ENCODE data around the gene C2CD2L. TPM values are rescaled to one million over a fixed set of nuclear protein-coding genes. Genes with fewer than 3 reads are reported as not detected.
A peak's percentile ranks its signal among the peaks of the same experiment; 100 is the strongest.
"Not testable (repeated sequence)": the region's sequence is repeated elsewhere in the genome, so short reads cannot be mapped to it uniquely, and the experiment has no call there.

C2CD2L gene
- total RNA-seq = 11.0 TPM
- long read RNA-seq, partial matches to known transcripts = 2 of 3 reads
- long read RNA-seq, other reads (novel, unspliced or antisense) = 0 of 3 reads

- DNase-seq (ENCODE audit: low spot score) = peak; percentile 96
Measured at GRCh38 chr11:119106564-119107537, at the start of gene C2CD2L. TSS of gene C2CD2L (plus strand) at chr11:119107344. CDS start at chr11:119107742, 398 bp downstream.

GRCh38 chr11:119059128-119059527 is 48.0 kb upstream of the C2CD2L start:
- not testable (repeated sequence) for DNase-seq (ENCODE audit: low spot score)

- no peak for DNase-seq (ENCODE audit: low spot score)
Measured at GRCh38 chr11:119061256-119061655, 45.9 kb upstream of the C2CD2L start.

GRCh38 chr11:119062779-119063178 is 44.4 kb upstream of the C2CD2L start:
- no peak for DNase-seq (ENCODE audit: low spot score)

- no peak for DNase-seq (ENCODE audit: low spot score)
Measured at GRCh38 chr11:119065369-119065768, 41.8 kb upstream of the C2CD2L start.

- DNase-seq (ENCODE audit: low spot score) = peak; percentile 98
Measured at GRCh38 chr11:119067371-119068222, 39.5 kb upstream of the C2CD2L start, which contains the start of gene VPS11. TSS of gene VPS11 (plus strand) at chr11:119067818. CDS start at chr11:119067824, 6 bp downstream.

- DNase-seq (ENCODE audit: low spot score) = no peak
Measured at GRCh38 chr11:119077839-119078238, 29.3 kb upstream of the C2CD2L start.

GRCh38 chr11:119078675-119079420 is 28.3 kb upstream of the C2CD2L start:
- DNase-seq (ENCODE audit: low spot score) = no peak

GRCh38 chr11:119081682-119082260 is 25.4 kb upstream of the C2CD2L start:
- no peak for DNase-seq (ENCODE audit: low spot score)

GRCh38 chr11:119084663-119085436 is 22.3 kb upstream of the C2CD2L start, which contains the start of gene HMBS:
TSS of gene HMBS (plus strand) at chr11:119084881. CDS start at chr11:119085034, 153 bp downstream.
- DNase-seq (ENCODE audit: low spot score) = peak; percentile 98

GRCh38 chr11:119085437-119085847 is 21.7 kb upstream of the C2CD2L start:
- no peak for DNase-seq (ENCODE audit: low spot score)

GRCh38 chr11:119087123-119087522 is 20.0 kb upstream of the C2CD2L start:
- no peak for DNase-seq (ENCODE audit: low spot score)

- DNase-seq (ENCODE audit: low spot score) = no peak
Measured at GRCh38 chr11:119087747-119088241, 19.4 kb upstream of the C2CD2L start.

GRCh38 chr11:119088406-119088805 is 18.7 kb upstream of the C2CD2L start:
- DNase-seq (ENCODE audit: low spot score) = no peak

GRCh38 chr11:119089319-119089718 is 17.8 kb upstream of the C2CD2L start:
- DNase-seq (ENCODE audit: low spot score) = no peak

- DNase-seq (ENCODE audit: low spot score) = no peak
Measured at GRCh38 chr11:119091178-119091577, 16.0 kb upstream of the C2CD2L start.

GRCh38 chr11:119091966-119092879 is 14.9 kb upstream of the C2CD2L start:
- no peak for DNase-seq (ENCODE audit: low spot score)

Data from mesenteric fat pad (tissue), 1 donor.